H1 (cell line): Measurements from ENCODE around the gene LAMA3. TPM values are rescaled to one million over a fixed set of nuclear protein-coding genes. Genes with fewer than 3 reads are reported as not detected.

ENCODE experiments used
- CTCF ChIA-PET: fragments of 300-600 bp; sonication (Branson Sonifier 250); formaldehyde crosslinking; loops from one replicate; lab custom pipeline; 2021; ENCODE audit not compliant: partially characterized antibody; lab: Charles Lee
- POLR2A ChIA-PET: fragments of 300-600 bp; sonication (Branson Sonifier 250); formaldehyde crosslinking; loops from one replicate; lab custom pipeline; 2021; ENCODE audit warnings: inconsistent platforms; ENCODE audit not compliant: partially characterized antibody; lab: Charles Lee
- DNase-seq, 2 experiments: peaks; one replicate each; pipeline versions ENCODE4 v3.0.0 to v3.0.0-alpha.2; 2010 to 2022; ENCODE audit warnings: low spot score in 2 of 2, low read depth in 1 of 2, mixed read lengths in 1 of 2
- FAIRE-seq: peaks from 2 replicates; lab custom pipeline; 2011; peaks lifted over from hg19 to GRCh38; lab: Jason Lieb, UNC
- H2AFZ ChIP-seq: 2 replicates; pipeline ENCODE4 v1.8.1; 2012; ENCODE audit warnings: low read length, inconsistent platforms
- H2AK5ac ChIP-seq: 2 replicates; pipeline ENCODE4 v1.6.1; 2013; ENCODE audit warnings: low read depth, low read length
- H2BK120ac ChIP-seq: replicated peaks from 2 replicates; pipeline ENCODE3; 2013; ENCODE audit warnings: low read depth, low read length, inconsistent platforms
- H2BK12ac ChIP-seq: 2 replicates; pipeline ENCODE4 v1.6.1; 2013; ENCODE audit warnings: low read depth, low read length
- H2BK15ac ChIP-seq: 2 replicates; pipeline ENCODE4 v1.6.1; 2013; ENCODE audit warnings: low read length
- H2BK20ac ChIP-seq: 2 replicates; pipeline ENCODE4 v1.6.1; 2013; ENCODE audit warnings: low read length
- H2BK5ac ChIP-seq: 2 replicates; pipeline ENCODE4 v1.6.1; 2013; ENCODE audit warnings: low read depth, low read length
- H3K14ac ChIP-seq: 2 replicates; pipeline ENCODE4 v1.6.1; 2013; ENCODE audit warnings: inconsistent platforms; ENCODE audit not compliant: insufficient read length
- H3K18ac ChIP-seq: 2 replicates; pipeline ENCODE4 v1.6.1; 2013; ENCODE audit warnings: low read length; ENCODE audit errors: extremely low read depth
- H3K23ac ChIP-seq: 2 replicates; pipeline ENCODE4 v1.6.1; 2013; ENCODE audit warnings: inconsistent platforms; ENCODE audit not compliant: insufficient read length
- H3K23me2 ChIP-seq: 2 replicates; pipeline ENCODE4 v1.6.1; 2013; ENCODE audit warnings: low read depth, low read length
- H3K27ac ChIP-seq: 2 replicates; pipeline ENCODE4 v1.6.1; 2011; ENCODE audit warnings: low read depth, low read length, inconsistent platforms
- H3K27me3 ChIP-seq, 4 experiments: replicated peaks in 1 of 4; 1 replicate in 1 of 4; 2 replicates in 3 of 4; pipeline versions ENCODE4 v1.6.1 to v1.8.1; 2011 to 2013; ENCODE audit warnings: low read length in 3 of 4, mild to moderate bottlenecking in 3 of 4, inconsistent platforms in 2 of 4, mixed read lengths in 2 of 4, moderate library complexity in 1 of 4; ENCODE audit not compliant: control insufficient read depth in 3 of 4, insufficient read depth in 3 of 4; ENCODE audit errors: extremely low read depth in 1 of 4
- H3K36me3 ChIP-seq, 4 experiments: 2 replicates each; pipeline versions ENCODE4 v1.6.1 to v1.8.1; 2011 to 2013; ENCODE audit warnings: mild to moderate bottlenecking in 4 of 4, low read length in 3 of 4, moderate library complexity in 2 of 4, control low read depth in 1 of 4, inconsistent platforms in 1 of 4; ENCODE audit not compliant: insufficient read depth in 4 of 4, control insufficient read depth in 2 of 4
- H3K4ac ChIP-seq: replicated peaks from 2 replicates; pipeline ENCODE3; 2013; ENCODE audit warnings: low read length, low read depth, mixed read lengths, inconsistent platforms; ENCODE audit not compliant: insufficient read length
- H3K4me1 ChIP-seq, 4 experiments: replicated peaks in 1 of 4; 1 replicate in 1 of 4; 2 replicates in 3 of 4; pipeline versions ENCODE4 v1.6.1 to v1.8.1; 2011 to 2013; ENCODE audit warnings: low read length in 3 of 4, inconsistent platforms in 2 of 4, mixed read lengths in 1 of 4; ENCODE audit not compliant: insufficient read depth in 4 of 4, control insufficient read depth in 3 of 4
- H3K4me2 ChIP-seq, 2 experiments: 2 replicates each; pipeline versions ENCODE4 v1.6.1 to v1.8.1; 2011 to 2013; ENCODE audit warnings: low read depth in 2 of 2, low read length in 2 of 2, control low read depth in 1 of 2, inconsistent platforms in 1 of 2, mild to moderate bottlenecking in 1 of 2; ENCODE audit not compliant: insufficient read depth in 1 of 2
- H3K4me3 ChIP-seq, 4 experiments: fragments of 200-600, 300-600 bp in 1 of 4; sonication (generic), shearing (Covaris generic), sonication (Bioruptor Twin) in 1 of 4; 2 replicates each; pipeline versions ENCODE4 v1.5.1 to v1.8.1; 2011 to 2016; ENCODE audit warnings: low read length in 4 of 4, low read depth in 3 of 4, control low read depth in 2 of 4, inconsistent platforms in 2 of 4, mild to moderate bottlenecking in 2 of 4, mixed read lengths in 1 of 4, moderate library complexity in 1 of 4; ENCODE audit not compliant: insufficient read depth in 2 of 4; ENCODE audit errors: extremely low read depth in 1 of 4
- H3K56ac ChIP-seq: replicated peaks from 2 replicates; pipeline ENCODE3; 2013; ENCODE audit warnings: low read depth, mild to moderate bottlenecking, mixed read lengths, low read length, inconsistent platforms; ENCODE audit not compliant: insufficient read length
- H3K79me1 ChIP-seq: 2 replicates; pipeline ENCODE4 v1.6.1; 2013; ENCODE audit warnings: low read depth, low read length, control low read depth
- H3K79me2 ChIP-seq, 2 experiments: 2 replicates each; pipeline versions ENCODE4 v1.6.1 to v1.8.1; 2012 to 2013; ENCODE audit warnings: low read length in 2 of 2, mild to moderate bottlenecking in 2 of 2, inconsistent platforms in 1 of 2; ENCODE audit not compliant: insufficient read depth in 2 of 2, control insufficient read depth in 1 of 2
- H3K9ac ChIP-seq, 4 experiments: replicated peaks in 1 of 4; 1 replicate in 1 of 4; 2 replicates in 3 of 4; pipeline versions ENCODE4 v1.6.1 to v1.8.1; 2011 to 2013; ENCODE audit warnings: low read depth in 3 of 4, low read length in 3 of 4, control low read depth in 2 of 4, mild to moderate bottlenecking in 2 of 4, moderate library complexity in 2 of 4, inconsistent platforms in 1 of 4; ENCODE audit errors: extremely low read depth in 1 of 4
- H3K9me3 ChIP-seq, 2 experiments: 2 replicates each; pipeline versions ENCODE4 v1.6.1 to v1.8.1; 2012 to 2013; ENCODE audit warnings: mild to moderate bottlenecking in 2 of 2, moderate library complexity in 2 of 2, control low read depth in 1 of 2, inconsistent platforms in 1 of 2, low read depth in 1 of 2, low read length in 1 of 2, mixed read lengths in 1 of 2; ENCODE audit not compliant: insufficient read depth in 2 of 2
- H4K20me1 ChIP-seq, 2 experiments: replicated peaks in 1 of 2; 2 replicates each; pipeline versions ENCODE3 to v1.8.1; 2011 to 2013; ENCODE audit warnings: inconsistent platforms in 2 of 2, low read length in 2 of 2, mild to moderate bottlenecking in 1 of 2; ENCODE audit not compliant: insufficient read depth in 2 of 2, control insufficient read depth in 1 of 2
- H4K5ac ChIP-seq: 2 replicates; pipeline ENCODE4 v1.6.1; 2013; ENCODE audit warnings: low read length, low read depth, mixed read lengths, inconsistent platforms; ENCODE audit not compliant: insufficient read length
- H4K8ac ChIP-seq: 2 replicates; pipeline ENCODE4 v1.8.0; 2013; ENCODE audit warnings: mild to moderate bottlenecking, moderate library complexity, low read length, inconsistent platforms; ENCODE audit not compliant: insufficient read depth; ENCODE audit errors: extremely low read depth
- H4K91ac ChIP-seq: replicated peaks from 2 replicates; pipeline ENCODE3; 2013; ENCODE audit warnings: low read length, mixed read lengths, inconsistent platforms; ENCODE audit not compliant: insufficient read length
- TCF12 ChIP-seq: IDR thresholded peaks from 2 replicates; pipeline ENCODE4 v1.6.1; 2011; ENCODE audit warnings: low read depth, mild to moderate bottlenecking, low read length
- WGBS, 2 experiments: shearing (Covaris generic) in 1 of 2; methylation state at CpG; one replicate each; pipeline versions ENCODE4 v1.1.6 to v1.1.7; 2013 to 2015; ENCODE audit warnings: low lambda C conversion rate in 2 of 2, mixed read lengths in 2 of 2, inconsistent platforms in 1 of 2, low coverage in 1 of 2, missing lambda C conversion rate in 1 of 2; ENCODE audit not compliant: insufficient replicate concordance in 2 of 2, insufficient coverage in 1 of 2, insufficient read length in 1 of 2; ENCODE audit errors: extremely low coverage in 1 of 2, missing lambda C conversion rate in 1 of 2; 5-methylcytosine and 5-hydroxymethylcytosine counted together
- polyA plus RNA-seq, 7 experiments: library from polyadenylated mRNA; depleted of rRNA in 3 of 7; stranded (reverse) in 5 of 7; unstranded in 2 of 7; fragments of >200 nt in 5 of 7; fragments of 200-250 nt in 2 of 7; gene quantifications; 1 replicate in 5 of 7; 2 replicates in 1 of 7; 4 replicates in 1 of 7; pipeline versions ENCODE4 v1.2.1 to v1.2.3, GENCODE V29; 2011 to 2013; ENCODE audit warnings: missing spikeins in 2 of 7, mixed read lengths in 2 of 7
- total RNA-seq: library from RNA; stranded (reverse); fragmentation: NEBNext Ultra II Directional; extraction: Animal tissue kit (Norgen Biotek cat#: 25700); gene quantifications from 2 replicates; pipeline ENCODE4 v1.2.1, GENCODE V29; 2021
- TF ChIP-seq, protein P1 (sequence below): IDR thresholded peaks from 2 replicates; pipeline ENCODE4 v1.6.1; 2012; ENCODE audit warnings: low read length, inconsistent platforms

Gene LAMA3
- total and polyA plus RNA-seq, 2 of the 8 experiments (the other 6 are each of a cell fraction or from before 2014, with no cell fraction given): 0.76 to 5.0 TPM

GRCh38 chr18:23763343-23763742 is 74.1 kb downstream of the LAMA3 start:
- H4K5ac ChIP-seq: no peak overlapping the region
- H2BK5ac ChIP-seq: no peak overlapping the region
- TF ChIP-seq, protein P1, sequence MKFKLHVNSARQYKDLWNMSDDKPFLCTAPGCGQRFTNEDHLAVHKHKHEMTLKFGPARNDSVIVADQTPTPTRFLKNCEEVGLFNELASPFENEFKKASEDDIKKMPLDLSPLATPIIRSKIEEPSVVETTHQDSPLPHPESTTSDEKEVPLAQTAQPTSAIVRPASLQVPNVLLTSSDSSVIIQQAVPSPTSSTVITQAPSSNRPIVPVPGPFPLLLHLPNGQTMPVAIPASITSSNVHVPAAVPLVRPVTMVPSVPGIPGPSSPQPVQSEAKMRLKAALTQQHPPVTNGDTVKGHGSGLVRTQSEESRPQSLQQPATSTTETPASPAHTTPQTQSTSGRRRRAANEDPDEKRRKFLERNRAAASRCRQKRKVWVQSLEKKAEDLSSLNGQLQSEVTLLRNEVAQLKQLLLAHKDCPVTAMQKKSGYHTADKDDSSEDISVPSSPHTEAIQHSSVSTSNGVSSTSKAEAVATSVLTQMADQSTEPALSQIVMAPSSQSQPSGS: no peak
- TF ChIP-seq TCF12: no peak
- ChIA-PET CTCF (interaction anchor here (0.9 to 1.7 kb wide), 2 partner anchors 17 to 145 kb away, joined by 3 to 7 read pairs; no protein-coding TSS in a partner anchor), POLR2A (no interaction called here)
- H2AK5ac ChIP-seq: no peak overlapping the region
- H2BK15ac ChIP-seq: no peak overlapping the region
- H3K23me2 ChIP-seq: no peaks in the 10 kb centered on the region
- no peak overlapping the region for H3K23ac ChIP-seq
- no peak overlapping the region for H3K4me2 ChIP-seq
- H2BK120ac ChIP-seq: no peak overlapping the region
- H3K56ac ChIP-seq: no peak overlapping the region
- no peaks in the 10 kb centered on the region for H3K9me3 ChIP-seq
- FAIRE-seq (no peak), DNase-seq (no peak)
- H2BK12ac ChIP-seq: no peak overlapping the region
- H2BK20ac ChIP-seq: no peak overlapping the region
- H3K9ac ChIP-seq: no peak overlapping the region
- no peak overlapping the region for H3K4me3 ChIP-seq
- H3K79me2 ChIP-seq: no peaks in the 10 kb centered on the region
- H3K18ac ChIP-seq: no peak overlapping the region
- H4K20me1 ChIP-seq: no peaks in the 10 kb centered on the region
- H3K14ac ChIP-seq: no peak overlapping the region
- H3K4ac ChIP-seq: no peak overlapping the region
- H3K4me1 ChIP-seq: no peaks in the 10 kb centered on the region
- H4K91ac ChIP-seq: no peak overlapping the region
- no peaks in the 10 kb centered on the region for H3K36me3 ChIP-seq
- no peak overlapping the region for H3K27ac ChIP-seq
- no peaks in the 10 kb centered on the region for H3K27me3 ChIP-seq
- 85% methylated on average over 4 of the region's 4 CpGs; no CpG with 5 or more reads in 1 of the 2 experiments for WGBS, 2 experiments
- no peak overlapping the region for H2AFZ ChIP-seq
- H3K79me1 ChIP-seq: no peaks in the 10 kb centered on the region
- no peak overlapping the region for H4K8ac ChIP-seq
